ENCODE results near the gene GREB1.

Gene GREB1

GRCh38 chr2:11681722-11682589 is 148.1 kb downstream of the GREB1 start:
- TF ChIP-seq CTCF (conservative IDR thresholded peaks at IDR 0.05; ENCODE audit: low read depth, low read length): peak; percentile 90
- no peak overlapping the region for H3K4me3 ChIP-seq (ENCODE audit: low read depth, low read length)
- peak; percentile 18 for DNase-seq (ENCODE audit: low read depth)

GRCh38 chr2:11682590-11682915 is 148.7 kb downstream of the GREB1 start:
- no peak for DNase-seq (ENCODE audit: low read depth)
- TF ChIP-seq CTCF (conservative IDR thresholded peaks at IDR 0.05; ENCODE audit: low read depth, low read length): no peak
- no peak overlapping the region for H3K4me3 ChIP-seq (ENCODE audit: low read depth, low read length)

- no peak for TF ChIP-seq CTCF (conservative IDR thresholded peaks at IDR 0.05; ENCODE audit: low read depth, low read length)
- no peak for DNase-seq (ENCODE audit: low read depth)
Observed at GRCh38 chr2:11683476-11683875, 149.6 kb downstream of the GREB1 start.

GRCh38 chr2:11683966-11684365 is 150.1 kb downstream of the GREB1 start:
- TF ChIP-seq CTCF (conservative IDR thresholded peaks at IDR 0.05; ENCODE audit: low read depth, low read length): no peak
- DNase-seq (ENCODE audit: low read depth): no peak
- H3K4me3 ChIP-seq (ENCODE audit: low read depth, low read length): no peak overlapping the region

More at GRCh38 chr2:11683476-11683875, 149.6 kb downstream of the GREB1 start:
- H3K4me3 ChIP-seq (ENCODE audit: low read depth, low read length): no peak overlapping the region

GRCh38 chr2:11684894-11685460 is 151.1 kb downstream of the GREB1 start:
- no peak for TF ChIP-seq CTCF (conservative IDR thresholded peaks at IDR 0.05; ENCODE audit: low read depth, low read length)
- DNase-seq (ENCODE audit: low read depth): no peak
- no peak overlapping the region for H3K4me3 ChIP-seq (ENCODE audit: low read depth, low read length)

- no peak for DNase-seq (ENCODE audit: low read depth)
- H3K4me3 ChIP-seq (ENCODE audit: low read depth, low read length): no peak overlapping the region
- no peak for TF ChIP-seq CTCF (conservative IDR thresholded peaks at IDR 0.05; ENCODE audit: low read depth, low read length)
Observed at GRCh38 chr2:11685906-11686470, 152.1 kb downstream of the GREB1 start.

All from choroid plexus epithelial cell (primary cell).